Effector CD4-positive, alpha-beta T cell (primary cell): ENCODE results near the gene RPS19BP1.

ENCODE experiments used
- DNase-seq: peaks from one replicate; pipeline ENCODE4 v3.0.0-alpha.2; 2020

The RPS19BP1 gene

DNA sequence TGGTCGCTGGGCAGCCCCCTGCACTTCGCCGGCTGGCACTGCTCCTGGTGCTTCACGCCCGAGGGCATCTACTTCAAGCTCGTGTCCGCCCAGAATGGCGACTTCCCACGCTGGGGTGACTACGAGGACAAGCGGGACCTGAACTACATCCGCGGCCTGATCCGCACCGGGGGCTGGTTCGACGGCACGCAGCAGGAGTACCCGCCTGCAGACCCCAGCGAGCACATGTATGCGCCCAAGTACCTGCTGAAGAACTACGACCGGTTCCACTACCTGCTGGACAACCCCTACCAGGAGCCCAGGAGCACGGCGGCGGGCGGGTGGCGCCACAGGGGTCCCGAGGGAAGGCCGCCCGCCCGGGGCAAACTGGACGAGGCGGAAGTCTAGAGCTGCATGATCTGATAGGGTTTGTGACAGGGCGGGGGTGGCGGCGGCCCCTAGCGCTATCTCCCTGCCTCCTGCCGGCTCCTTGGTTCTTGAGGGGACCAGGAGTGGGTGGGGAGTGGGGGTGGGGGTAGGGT is 43.9 kb downstream of the RPS19BP1 start:
- no peak for DNase-seq

DNA sequence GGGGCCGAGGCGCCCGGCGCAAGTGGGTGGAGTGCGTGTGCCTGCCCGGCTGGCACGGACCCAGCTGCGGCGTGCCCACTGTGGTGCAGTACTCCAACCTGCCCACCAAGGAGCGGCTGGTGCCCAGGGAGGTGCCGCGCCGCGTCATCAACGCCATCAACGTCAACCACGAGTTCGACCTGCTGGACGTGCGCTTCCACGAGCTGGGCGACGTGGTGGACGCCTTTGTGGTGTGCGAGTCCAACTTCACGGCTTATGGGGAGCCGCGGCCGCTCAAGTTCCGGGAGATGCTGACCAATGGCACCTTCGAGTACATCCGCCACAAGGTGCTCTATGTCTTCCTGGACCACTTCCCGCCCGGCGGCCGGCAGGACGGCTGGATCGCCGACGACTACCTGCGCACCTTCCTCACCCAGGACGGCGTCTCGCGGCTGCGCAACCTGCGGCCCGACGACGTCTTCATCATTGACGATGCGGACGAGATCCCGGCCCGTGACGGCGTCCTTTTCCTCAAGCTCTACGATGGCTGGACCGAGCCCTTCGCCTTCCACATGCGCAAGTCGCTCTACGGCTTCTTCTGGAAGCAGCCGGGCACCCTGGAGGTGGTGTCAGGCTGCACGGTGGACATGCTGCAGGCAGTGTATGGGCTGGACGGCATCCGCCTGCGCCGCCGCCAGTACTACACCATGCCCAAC is 44.6 kb downstream of the RPS19BP1 start:
- DNase-seq: no peak

DNA sequence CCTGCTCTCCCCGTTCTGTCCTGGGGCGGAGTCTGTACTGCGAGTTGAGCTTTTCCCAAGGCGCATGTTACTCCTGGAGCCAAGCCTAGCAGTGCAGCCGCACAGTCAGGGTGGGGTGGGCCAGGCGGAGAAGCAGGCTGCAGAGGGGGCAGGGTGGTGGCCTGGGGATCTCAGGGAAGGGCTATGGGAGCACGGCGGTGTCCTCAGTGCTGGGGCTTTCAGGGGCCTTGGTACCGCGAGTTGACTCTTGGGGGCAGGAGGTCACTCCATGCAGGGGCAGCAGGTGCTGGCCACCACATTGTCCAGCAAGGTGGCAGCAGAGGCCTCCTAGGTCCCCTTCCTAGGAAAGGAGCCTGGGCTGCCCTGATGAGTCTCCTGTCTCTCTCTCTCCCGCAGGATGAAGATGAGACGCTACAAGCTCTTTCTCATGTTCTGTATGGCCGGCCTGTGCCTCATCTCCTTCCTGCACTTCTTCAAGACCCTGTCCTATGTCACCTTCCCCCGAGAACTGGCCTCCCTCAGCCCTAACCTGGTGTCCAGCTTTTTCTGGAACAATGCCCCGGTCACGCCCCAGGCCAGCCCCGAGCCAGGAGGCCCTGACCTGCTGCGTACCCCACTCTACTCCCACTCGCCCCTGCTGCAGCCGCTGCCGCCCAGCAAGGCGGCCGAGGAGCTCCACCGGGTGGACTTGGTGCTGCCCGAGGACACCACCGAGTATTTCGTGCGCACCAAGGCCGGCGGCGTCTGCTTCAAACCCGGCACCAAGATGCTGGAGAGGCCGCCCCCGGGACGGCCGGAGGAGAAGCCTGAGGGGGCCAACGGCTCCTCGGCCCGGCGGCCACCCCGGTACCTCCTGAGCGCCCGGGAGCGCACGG is 45.4 kb downstream of the RPS19BP1 start:
- no peak for DNase-seq

DNA sequence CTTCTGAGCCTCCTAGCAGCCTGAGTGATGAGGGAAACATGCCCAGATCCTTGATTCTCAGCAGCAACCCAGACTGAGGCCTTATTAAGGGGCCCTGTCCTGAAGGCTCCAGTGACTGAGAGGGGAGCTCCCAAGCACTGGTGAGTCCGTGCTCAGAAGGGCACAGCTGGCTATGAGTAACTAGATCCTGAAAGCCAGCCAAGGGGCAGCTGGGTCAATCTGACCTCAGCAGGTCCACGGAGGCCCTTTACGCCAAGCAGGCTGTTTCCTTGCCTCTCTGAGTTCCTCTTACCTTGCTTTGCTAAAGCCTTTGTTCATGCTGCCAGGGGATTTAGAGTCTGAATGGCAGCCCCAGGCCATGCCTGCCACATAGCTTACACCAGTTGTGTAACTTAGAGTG is 49.8 kb downstream of the RPS19BP1 start:
- DNase-seq: no peak

DNA sequence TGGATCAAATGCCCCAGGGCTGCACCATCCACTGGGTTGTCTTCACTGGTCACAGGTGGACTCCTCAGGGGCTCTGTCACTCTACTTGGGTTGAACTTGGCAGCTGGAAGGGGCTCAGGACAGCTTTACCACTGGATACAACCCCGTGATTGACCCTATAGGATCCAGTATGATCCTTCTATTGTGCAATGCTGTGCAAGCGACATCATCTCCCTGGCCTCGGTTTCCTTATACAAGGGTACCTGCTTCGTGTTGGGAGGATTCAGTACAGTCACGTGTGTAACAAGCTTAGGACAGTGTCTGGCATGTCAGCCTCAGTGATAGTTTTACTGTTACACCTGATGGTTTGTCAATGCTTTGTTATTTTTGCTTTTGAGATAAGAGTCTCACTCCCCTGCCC is 51.0 kb downstream of the RPS19BP1 start:
- no peak for DNase-seq

DNA sequence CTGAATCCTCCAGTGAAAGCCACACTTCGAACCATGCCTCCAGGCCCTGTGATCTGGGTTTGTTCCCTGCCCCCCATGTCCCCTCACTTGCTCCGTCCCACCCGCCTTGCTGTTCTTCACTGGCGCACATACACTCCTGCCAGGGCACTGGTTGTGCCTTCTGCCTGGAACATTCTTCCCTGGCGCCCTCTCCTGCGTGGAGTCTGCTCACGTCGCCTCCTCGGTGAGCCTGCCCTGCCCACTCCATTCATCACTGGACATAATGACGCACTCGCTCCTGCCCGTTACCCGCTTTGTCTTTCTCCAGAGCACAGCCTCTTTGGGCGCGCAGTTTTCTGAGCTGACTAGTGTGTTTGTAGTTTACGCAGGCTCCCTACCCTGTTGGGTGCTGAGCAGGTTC is 51.5 kb downstream of the RPS19BP1 start:
- no peak for DNase-seq

DNA sequence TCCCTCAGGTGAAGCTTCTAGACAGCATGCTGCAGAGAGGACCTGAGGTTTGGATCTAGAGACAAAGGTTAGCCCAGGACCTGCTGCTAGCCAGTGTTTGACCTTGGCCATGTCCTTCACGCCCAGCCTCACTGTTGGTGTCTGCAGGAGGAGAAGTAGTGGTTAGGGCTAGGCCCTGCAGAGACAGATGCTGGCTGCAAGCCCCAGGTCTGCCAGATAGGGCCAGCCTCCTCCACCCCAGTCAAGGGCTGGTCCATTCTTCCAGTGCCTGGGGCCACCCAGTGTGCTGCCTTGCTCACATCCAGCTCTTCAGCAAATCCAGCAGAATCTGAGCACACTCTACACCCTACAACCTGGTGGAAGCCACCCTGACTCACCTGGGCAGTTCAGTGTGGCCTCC is 52.0 kb downstream of the RPS19BP1 start:
- no peak for DNase-seq

DNA sequence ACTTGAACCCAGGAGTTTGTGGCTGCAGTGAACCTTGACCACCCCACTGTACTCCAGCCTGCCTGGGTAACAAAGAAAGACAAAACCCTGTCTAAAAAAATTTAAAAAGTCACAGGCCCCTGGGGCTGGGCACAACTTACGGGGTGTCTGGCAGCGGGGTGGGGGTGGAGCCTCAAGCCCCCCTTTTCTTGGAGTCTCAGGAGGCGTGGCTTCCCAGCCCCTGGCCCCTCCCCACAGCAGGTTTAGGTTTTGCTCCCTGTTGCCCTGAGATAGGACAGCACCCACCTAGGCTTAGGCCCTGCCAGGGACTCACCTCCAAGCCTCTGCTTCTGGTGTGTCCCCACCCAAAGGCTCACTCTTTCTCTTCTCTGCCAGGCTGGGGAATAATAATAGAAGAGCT is 53.3 kb downstream of the RPS19BP1 start:
- no peak for DNase-seq
